Measurements from ENCODE around the gene RSPH4A.
"Not testable (repeated sequence)": the region's sequence is repeated elsewhere in the genome, so short reads cannot be mapped to it uniquely, and the experiment has no call there.

The RSPH4A gene

GRCh38 chr6:116615937-116616736 is at the start of gene RSPH4A:
TSS of gene RSPH4A (plus strand) at chr6:116616479. CDS start at chr6:116616624, 145 bp downstream.
- DNase-seq = peak; percentile 96

DNA sequence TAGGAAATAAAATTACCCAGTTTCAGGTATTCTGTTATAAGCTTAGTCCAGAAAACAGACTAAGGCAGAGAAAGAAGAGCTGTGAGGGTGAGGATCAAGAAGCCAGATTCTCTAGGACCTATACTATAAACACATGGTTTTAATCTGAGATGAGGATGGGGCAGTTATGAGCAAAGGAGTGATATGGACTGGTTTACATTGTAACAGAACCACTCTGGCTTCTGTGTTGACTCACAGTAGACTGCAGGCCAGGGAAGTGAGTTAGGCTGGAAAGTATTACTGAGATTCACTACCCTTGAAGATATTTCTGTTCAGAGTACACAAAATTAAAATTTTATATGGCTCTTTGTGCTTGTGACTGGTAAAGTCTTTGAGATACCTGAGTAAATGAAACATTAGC is 48.2 kb upstream of the RSPH4A start:
- no peak for DNase-seq

DNA sequence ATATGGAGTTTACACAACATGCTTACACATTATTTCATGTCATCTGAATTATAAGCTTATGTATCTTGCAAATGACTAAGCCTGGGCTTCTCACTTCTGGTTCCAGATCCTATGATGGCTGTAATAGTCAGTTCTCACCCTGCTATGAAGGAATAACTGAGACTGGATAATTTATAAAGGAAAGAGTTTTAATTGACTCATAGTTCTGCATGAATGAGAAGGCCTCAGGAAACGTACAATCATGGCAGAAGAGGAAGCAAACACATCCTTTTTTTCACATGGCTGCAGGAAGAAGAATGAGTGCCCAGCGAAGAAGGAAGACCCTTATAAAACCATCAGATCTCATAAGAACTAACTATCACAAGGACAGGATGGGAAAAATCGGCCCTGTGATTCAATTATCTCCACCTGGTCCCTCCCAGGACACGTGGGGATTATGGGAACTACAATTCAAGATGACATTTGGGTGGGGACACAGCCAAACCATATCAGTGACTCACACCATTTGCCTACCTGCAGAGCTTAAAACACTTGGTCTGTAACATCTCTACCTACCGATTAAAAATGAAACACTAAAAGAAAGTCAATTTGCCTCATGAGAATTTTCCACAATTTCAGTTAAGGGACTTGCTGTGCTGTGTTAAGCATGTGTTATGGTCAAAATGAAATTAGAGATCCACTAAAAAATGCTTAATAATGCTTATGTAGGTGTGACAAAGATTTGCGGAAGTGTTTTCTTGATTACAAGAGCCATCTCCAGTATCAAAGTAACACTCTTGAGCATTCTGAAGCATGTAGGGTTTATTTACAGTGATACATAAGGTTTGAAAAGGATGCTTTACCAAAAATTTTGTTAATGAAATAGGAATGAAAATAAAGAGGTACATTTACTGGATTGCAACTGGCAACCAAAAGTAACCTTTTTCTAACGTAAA is 47.2 kb upstream of the RSPH4A start:
- no peak for DNase-seq

- peak; percentile 100 for DNase-seq
Measured at GRCh38 chr6:116570856-116571682, 45.2 kb upstream of the RSPH4A start, which contains the start of gene RWDD1. TSS of gene RWDD1 (plus strand) at chr6:116571504. CDS start at chr6:116571583, 79 bp downstream.

DNA sequence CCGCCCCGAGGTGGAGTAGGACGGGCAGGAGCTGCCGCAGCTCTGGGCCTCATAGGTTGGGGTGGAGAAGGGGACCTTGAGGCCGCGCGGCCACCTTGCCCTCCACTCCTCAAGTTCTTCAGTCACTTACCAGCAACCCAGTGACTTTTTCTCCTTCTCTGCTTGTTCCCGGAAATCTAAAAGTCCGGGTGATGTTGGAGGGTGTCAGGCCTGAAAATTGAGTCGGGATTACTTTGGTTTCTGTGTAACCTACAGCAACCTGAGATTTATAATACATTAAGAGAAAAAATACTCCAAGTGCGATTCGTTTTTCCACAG is 44.6 kb upstream of the RSPH4A start:
- no peak for DNase-seq

DNA sequence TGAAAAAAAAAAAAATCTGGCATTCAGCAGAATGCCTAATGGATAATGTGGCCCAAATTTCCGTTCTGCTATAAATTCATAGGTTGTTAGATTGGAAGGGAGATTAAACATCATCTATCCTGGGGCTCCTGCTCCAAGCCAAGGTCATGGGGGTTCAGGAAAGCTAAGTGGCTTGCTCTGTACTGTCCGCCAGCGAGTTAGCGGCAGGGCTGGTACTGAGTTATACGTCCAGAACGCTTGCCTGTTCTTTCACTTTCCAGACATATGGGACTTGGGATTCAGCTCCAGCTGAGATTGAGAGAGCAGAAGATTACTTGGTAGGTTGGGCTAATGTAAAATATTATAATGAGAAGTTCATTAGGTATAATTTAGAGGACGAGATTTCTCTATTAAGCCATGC is 44.1 kb upstream of the RSPH4A start:
- no peak for DNase-seq

- no peak for DNase-seq
Measured at GRCh38 chr6:116575227-116575626, 41.1 kb upstream of the RSPH4A start.

GRCh38 chr6:116577486-116577885 is 38.8 kb upstream of the RSPH4A start:
- no peak for DNase-seq

DNA sequence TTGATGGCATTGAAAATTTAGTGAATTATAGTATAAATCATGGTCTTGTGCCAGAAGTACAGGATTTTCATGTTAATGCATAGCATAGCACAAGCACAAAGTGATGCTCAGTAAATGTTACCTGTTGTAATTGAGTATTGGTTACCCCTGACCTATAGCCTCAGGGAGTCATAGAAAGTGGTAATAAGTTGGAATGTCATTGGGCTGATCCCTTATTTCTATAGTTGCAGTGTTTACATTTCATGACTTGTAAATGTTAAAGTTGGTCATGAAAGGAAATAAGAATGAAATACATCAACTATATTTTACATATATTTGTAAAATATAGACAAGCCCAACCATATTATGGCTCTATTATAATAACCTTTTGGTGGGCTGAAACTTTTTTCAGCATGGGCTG is 37.9 kb upstream of the RSPH4A start:
- no peak for DNase-seq

- no peak for DNase-seq
Measured at GRCh38 chr6:116579143-116579542, 37.1 kb upstream of the RSPH4A start.

DNA sequence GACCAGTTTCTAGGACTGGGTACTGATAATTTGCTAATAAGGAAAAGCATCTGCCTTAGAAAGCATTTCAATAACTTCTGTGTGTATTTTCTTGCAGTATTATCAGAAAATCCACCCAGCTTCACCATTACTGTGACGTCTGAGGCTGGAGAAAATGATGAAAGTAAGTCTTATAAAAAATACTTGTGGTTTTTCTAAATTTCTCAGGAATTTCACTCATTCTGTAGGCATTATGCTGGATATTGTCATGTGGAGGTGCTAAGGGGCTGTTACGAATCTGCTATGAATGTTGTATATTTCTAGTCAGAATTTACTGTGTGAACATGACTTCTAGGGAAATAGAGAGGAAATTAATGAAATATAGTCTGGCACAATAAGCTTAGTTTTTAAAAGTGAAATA is 36.1 kb upstream of the RSPH4A start:
- DNase-seq = no peak

GRCh38 chr6:116586276-116586675 is 30.0 kb upstream of the RSPH4A start:
- DNase-seq = no peak

DNA sequence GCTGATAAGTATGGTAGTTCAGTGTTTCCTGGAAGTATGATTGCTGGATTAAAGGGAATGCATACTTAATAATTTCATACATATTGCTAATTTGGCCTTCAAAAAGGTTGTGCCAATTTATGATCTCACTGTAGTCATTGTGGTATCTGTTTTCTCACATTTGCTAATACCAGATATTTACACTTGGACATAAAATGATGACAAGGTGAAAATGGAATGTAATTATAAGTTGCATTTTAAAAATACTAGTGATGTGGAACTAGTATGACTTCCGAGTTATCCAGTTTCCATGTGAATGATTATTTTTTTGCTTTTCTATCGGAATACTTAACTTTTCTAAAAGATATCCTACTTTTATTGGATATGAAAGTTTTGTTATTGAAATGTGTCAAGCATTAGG is 29.5 kb upstream of the RSPH4A start:
- DNase-seq = no peak

DNA sequence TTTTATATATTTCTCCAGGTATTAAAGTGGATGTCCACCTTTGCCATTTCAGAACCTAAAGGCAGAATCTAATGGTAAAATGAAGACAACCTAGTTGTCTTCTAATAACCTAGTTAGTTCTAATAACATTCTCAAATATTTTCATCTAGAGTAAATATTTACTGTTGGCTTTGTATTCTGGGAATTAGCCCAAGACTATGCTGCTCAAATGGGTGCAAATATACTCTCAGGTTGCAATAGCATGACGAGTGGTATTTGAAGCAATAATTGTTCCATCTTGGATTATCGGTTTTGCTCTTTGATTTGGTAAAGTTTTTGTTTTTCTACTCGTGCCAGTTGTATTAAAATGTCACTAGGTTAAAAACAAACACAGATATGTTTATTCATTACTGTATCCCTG is 21.0 kb upstream of the RSPH4A start:
- DNase-seq = no peak

DNA sequence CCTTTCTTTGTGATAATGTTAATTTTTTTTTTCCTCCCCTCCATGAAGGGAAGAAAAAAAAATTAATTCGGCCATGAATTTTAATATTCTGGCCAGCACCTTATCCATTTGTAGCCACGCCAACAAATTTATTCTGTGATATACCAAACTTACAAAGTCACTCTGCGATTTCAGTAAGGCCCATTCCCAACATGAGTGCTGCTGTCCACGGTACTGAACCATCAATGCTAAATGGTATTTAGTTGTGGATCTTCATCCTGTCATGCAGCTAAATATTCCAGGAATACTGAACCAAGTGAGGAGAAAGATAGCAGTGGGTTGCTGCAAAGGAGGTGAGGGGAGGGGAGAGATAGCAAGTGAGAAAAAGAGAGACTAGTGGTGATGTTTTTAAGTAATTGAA is 19.5 kb upstream of the RSPH4A start:
- no peak for DNase-seq

DNA sequence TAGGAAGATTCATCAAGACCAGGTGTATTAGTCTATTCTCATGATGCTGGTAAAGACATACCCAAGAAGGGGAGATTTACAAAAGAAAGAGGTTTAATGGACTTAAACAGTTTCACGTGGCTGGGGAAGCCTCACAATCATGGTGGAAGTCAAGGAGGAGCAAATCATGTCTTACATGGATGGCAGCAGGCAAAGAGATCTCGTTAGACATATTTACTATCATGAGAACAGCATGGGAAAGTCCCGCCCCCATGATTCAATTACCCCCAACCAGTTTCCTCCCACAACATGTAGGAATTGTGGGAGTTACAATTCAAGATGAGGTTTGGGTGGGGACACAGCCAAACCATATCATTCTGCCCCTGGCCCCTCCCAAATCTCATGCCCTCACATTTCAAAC is 12.4 kb upstream of the RSPH4A start:
- not testable (repeated sequence) for DNase-seq

GRCh38 chr6:116604868-116605267 is 11.4 kb upstream of the RSPH4A start:
- DNase-seq = not testable (repeated sequence)

GRCh38 chr6:116605935-116606334 is 10.3 kb upstream of the RSPH4A start:
- no peak for DNase-seq

DNA sequence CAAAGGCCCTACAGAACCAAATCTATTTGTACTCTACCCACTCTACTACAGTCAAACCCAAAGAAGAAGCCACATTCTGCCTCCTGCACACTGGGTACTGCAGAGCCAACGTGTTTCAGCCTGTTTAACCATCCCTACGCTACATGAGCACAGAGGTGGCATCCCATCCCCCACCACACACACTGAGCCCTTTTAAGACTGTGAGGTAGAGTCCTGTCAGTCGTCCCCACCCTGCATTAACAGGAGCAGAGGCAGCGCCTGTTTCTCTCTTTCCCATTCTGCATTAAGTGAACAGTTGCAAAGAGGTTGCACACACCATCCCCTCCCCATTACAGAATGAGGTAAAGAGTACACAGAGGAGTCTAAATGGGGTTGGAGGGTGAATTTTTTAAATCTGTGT is 5.2 kb upstream of the RSPH4A start:
- DNase-seq = no peak

- DNase-seq = no peak
Measured at GRCh38 chr6:116616737-116617053, 416 bp downstream of the RSPH4A start.

GRCh38 chr6:116624036-116624805 is 7.9 kb downstream of the RSPH4A start:
- DNase-seq = no peak

- no peak for DNase-seq
Measured at GRCh38 chr6:116625872-116626271, 9.6 kb downstream of the RSPH4A start.
